ENCODE data around the gene MTOR. TPM values are rescaled to one million over a fixed set of nuclear protein-coding genes. Genes with fewer than 3 reads are reported as not detected.

The MTOR gene
- total RNA-seq, 1 donor from 2014 or later: 25.1 TPM

Small RNAs within 50 kb of the gene (small RNA-seq; reads per million reads assigned to genes)
- gene RNU6-291P (not detected), gene RNU6-537P (not detected), gene RPL39P6 (not detected)

Other genes starting within 250 kb of the MTOR start
- 61.1 TPM for gene TARDBP, start 249.9 kb downstream of the MTOR start, total RNA-seq
- gene MASP2, start 215.3 kb downstream of the MTOR start, total RNA-seq: under 0.01 TPM
- gene SRM, start 202.5 kb downstream of the MTOR start, total RNA-seq: 8.4 TPM
- gene EXOSC10, start 162.7 kb downstream of the MTOR start, total RNA-seq: 28.2 TPM
- 5.2 TPM for gene ANGPTL7, start 73.2 kb downstream of the MTOR start, total RNA-seq
- gene UBIAD1, start 10.6 kb upstream of the MTOR start, total RNA-seq: 7.3 TPM
- gene DISP3, start 216.6 kb upstream of the MTOR start, total RNA-seq: not detected